Endothelial cell of umbilical vein (primary cell): ENCODE results near the gene MST1. TPM values are rescaled to one million over a fixed set of nuclear protein-coding genes. Genes with fewer than 3 reads are reported as not detected.

Experiments used
- BruUV-seq: library from RNA; stranded (reverse); fragments of 400-500 nt; replicated peaks from 2 replicates; lab custom pipeline; 2021; lab: Mats Ljungman, UMichigan
- CTCF ChIA-PET: fragments of 300-600, 350-600 bp; sonication (Branson Sonifier 250); formaldehyde crosslinking; loops from one replicate; lab custom pipeline; 2021; ENCODE audit warnings: antibody characterized with exemption, inconsistent platforms; lab: Charles Lee
- POLR2A ChIA-PET: fragments of 300-600, 350-600 bp; sonication (Branson Sonifier 250); formaldehyde crosslinking; loops from one replicate; lab custom pipeline; 2021; ENCODE audit warnings: antibody characterized with exemption, inconsistent platforms; lab: Charles Lee
- DNase-seq: peaks from one replicate; pipeline ENCODE4 v3.0.0-alpha.2; 2011; ENCODE audit warnings: low read depth, low spot score
- FAIRE-seq: peaks from 2 replicates; lab custom pipeline; 2011; peaks lifted over from hg19 to GRCh38; lab: Jason Lieb, UNC
- H2AFZ ChIP-seq: 2 replicates; pipeline ENCODE4 v1.6.0; 2012; ENCODE audit warnings: low read depth, low read length, control low read depth, inconsistent platforms
- H3K27ac ChIP-seq: 2 replicates; pipeline ENCODE4 v1.5.1; 2011; ENCODE audit warnings: low read depth, mild to moderate bottlenecking, control low read depth, low read length, moderate library complexity; ENCODE audit not compliant: insufficient read depth
- H3K27me3 ChIP-seq, 2 experiments: 2 replicates each; pipeline versions ENCODE4 v1.6.0 to v1.6.1; 2011; ENCODE audit warnings: low read length in 2 of 2, mixed read lengths in 1 of 2; ENCODE audit not compliant: control insufficient read depth in 2 of 2, insufficient read depth in 2 of 2
- H3K36me3 ChIP-seq, 2 experiments: 2 replicates in 1 of 2; 3 replicates in 1 of 2; pipeline ENCODE4 v1.5.1; 2011; ENCODE audit warnings: low read length in 2 of 2, mild to moderate bottlenecking in 1 of 2, moderate library complexity in 1 of 2; ENCODE audit not compliant: control insufficient read depth in 2 of 2, insufficient read depth in 2 of 2; ENCODE audit errors: extremely low read depth in 1 of 2
- H3K4me1 ChIP-seq: 3 replicates; pipeline ENCODE4 v1.5.1; 2011; ENCODE audit warnings: mild to moderate bottlenecking, low read length; ENCODE audit not compliant: control insufficient read depth, insufficient read depth; ENCODE audit errors: extremely low read depth
- H3K4me2 ChIP-seq: 2 replicates; pipeline ENCODE4 v1.6.1; 2011; ENCODE audit warnings: low read length, control low read depth, mixed read lengths; ENCODE audit not compliant: insufficient read depth
- H3K4me3 ChIP-seq, 3 experiments: fragments of 200-600 bp in 1 of 3; sonication (generic), shearing (Covaris generic) in 1 of 3; replicated peaks in 1 of 3; 2 replicates each; pipeline ENCODE4 v1.5.1; 2011 to 2016; ENCODE audit warnings: control low read depth in 3 of 3, low read length in 3 of 3, mild to moderate bottlenecking in 2 of 3, inconsistent platforms in 1 of 3, low read depth in 1 of 3, moderate library complexity in 1 of 3; ENCODE audit not compliant: insufficient read depth in 1 of 3
- H3K79me2 ChIP-seq: 2 replicates; pipeline ENCODE4 v1.6.0; 2012; ENCODE audit warnings: low read length, inconsistent platforms; ENCODE audit not compliant: control insufficient read depth, insufficient read depth
- H3K9ac ChIP-seq: replicated peaks from 2 replicates; pipeline ENCODE3; 2011; ENCODE audit warnings: low read length, control low read depth; ENCODE audit not compliant: insufficient read depth; ENCODE audit errors: extremely low read depth
- H3K9me1 ChIP-seq: replicated peaks from 3 replicates; pipeline ENCODE4 v1.6.0; 2011; ENCODE audit warnings: mild to moderate bottlenecking, low read length; ENCODE audit not compliant: control insufficient read depth, insufficient read depth; ENCODE audit errors: extremely low read depth
- H3K9me3 ChIP-seq: replicated peaks from 2 replicates; pipeline ENCODE4 v1.5.1; 2012; ENCODE audit warnings: low read length, inconsistent platforms; ENCODE audit not compliant: control insufficient read depth, insufficient read depth
- H4K20me1 ChIP-seq: replicated peaks from 2 replicates; pipeline ENCODE3; 2011; ENCODE audit warnings: mild to moderate bottlenecking, low read length; ENCODE audit not compliant: control insufficient read depth, insufficient read depth; ENCODE audit errors: extremely low read depth
- CTCF ChIP-seq, 2 donors: IDR thresholded peaks; 1 replicate in 1 of 2; 2 replicates in 1 of 2; pipeline ENCODE4 v1.5.1; 2011; ENCODE audit warnings: low read length in 2 of 2, mild to moderate bottlenecking in 2 of 2, moderate library complexity in 2 of 2, control low read depth in 1 of 2, inconsistent platforms in 1 of 2, low read depth in 1 of 2; ENCODE audit not compliant: insufficient read depth in 1 of 2; ENCODE audit errors: extremely low read depth in 1 of 2
- EZH2 ChIP-seq: IDR thresholded peaks from 2 replicates; pipeline ENCODE4 v1.6.1; 2012; ENCODE audit warnings: borderline replicate concordance, low read depth, mild to moderate bottlenecking, moderate library complexity, low read length, inconsistent platforms; ENCODE audit not compliant: severe bottlenecking
- FOS ChIP-seq: IDR thresholded peaks from 2 replicates; pipeline ENCODE4 v1.6.1; 2011; ENCODE audit warnings: mild to moderate bottlenecking, low read length, moderate library complexity, borderline replicate concordance; ENCODE audit not compliant: insufficient read depth
- GATA2 ChIP-seq: IDR thresholded peaks from 2 replicates; pipeline ENCODE4 v1.7.0; 2011; ENCODE audit warnings: low read depth, mild to moderate bottlenecking, moderate library complexity, mixed read lengths, low read length; ENCODE audit not compliant: insufficient read length, insufficient read depth
- JUN ChIP-seq: IDR thresholded peaks from 2 replicates; pipeline ENCODE4 v1.6.1; 2011; ENCODE audit warnings: borderline replicate concordance, low read depth; ENCODE audit not compliant: insufficient read length, insufficient read depth
- MAX ChIP-seq: IDR thresholded peaks from 2 replicates; pipeline ENCODE4 v1.6.1; 2011; ENCODE audit not compliant: insufficient read depth, insufficient read length
- MYC ChIP-seq: IDR thresholded peaks from one replicate; pipeline ENCODE4 v1.6.1; 2011; ENCODE audit warnings: mild to moderate bottlenecking, low read depth, low read length
- POLR2A ChIP-seq: IDR thresholded peaks from 2 replicates; pipeline ENCODE4 v1.6.1; 2012; ENCODE audit warnings: low read depth, mild to moderate bottlenecking, control low read depth, low read length
- POLR2AphosphoS5 ChIP-seq: IDR thresholded peaks from 2 replicates; pipeline ENCODE4 v1.6.1; 2012; ENCODE audit warnings: low read depth, mild to moderate bottlenecking, control low read depth, low read length, moderate library complexity; ENCODE audit not compliant: insufficient read depth
- dilution Hi-C: fragments of 300-500 bp; cut with MboI; formaldehyde crosslinking; loops from one replicate; pipeline ENCODE4 v1.15.0; 2019; ENCODE audit warnings: low sequenced_read_pairs; ENCODE audit not compliant: extremely low pct_ligation_motif_present
- intact Hi-C: fragments of 100-400 bp; cut with micrococcal nuclease; formaldehyde crosslinking; loops from one replicate; pipeline ENCODE4 v1.10.0; 2022
- polyA plus RNA-seq, 4 experiments: library from polyadenylated mRNA; depleted of rRNA in 3 of 4; stranded (reverse) in 3 of 4; unstranded in 1 of 4; fragments of >200 nt; gene quantifications; 2 replicates each; pipeline versions ENCODE4 v1.2.1 to v1.2.3, GENCODE V29; 2011 to 2012; ENCODE audit warnings: missing spikeins in 1 of 4
- total RNA-seq: library from RNA; stranded (reverse); gene quantifications from 2 replicates; pipeline ENCODE4 v1.2.3, GENCODE V29; 2021

MST1 gene
- total and polyA plus RNA-seq, 2 donors (not counting 3 experiments of a cell fraction or from before 2014, with no cell fraction given): 6.1 to 17.5 TPM

DNA sequence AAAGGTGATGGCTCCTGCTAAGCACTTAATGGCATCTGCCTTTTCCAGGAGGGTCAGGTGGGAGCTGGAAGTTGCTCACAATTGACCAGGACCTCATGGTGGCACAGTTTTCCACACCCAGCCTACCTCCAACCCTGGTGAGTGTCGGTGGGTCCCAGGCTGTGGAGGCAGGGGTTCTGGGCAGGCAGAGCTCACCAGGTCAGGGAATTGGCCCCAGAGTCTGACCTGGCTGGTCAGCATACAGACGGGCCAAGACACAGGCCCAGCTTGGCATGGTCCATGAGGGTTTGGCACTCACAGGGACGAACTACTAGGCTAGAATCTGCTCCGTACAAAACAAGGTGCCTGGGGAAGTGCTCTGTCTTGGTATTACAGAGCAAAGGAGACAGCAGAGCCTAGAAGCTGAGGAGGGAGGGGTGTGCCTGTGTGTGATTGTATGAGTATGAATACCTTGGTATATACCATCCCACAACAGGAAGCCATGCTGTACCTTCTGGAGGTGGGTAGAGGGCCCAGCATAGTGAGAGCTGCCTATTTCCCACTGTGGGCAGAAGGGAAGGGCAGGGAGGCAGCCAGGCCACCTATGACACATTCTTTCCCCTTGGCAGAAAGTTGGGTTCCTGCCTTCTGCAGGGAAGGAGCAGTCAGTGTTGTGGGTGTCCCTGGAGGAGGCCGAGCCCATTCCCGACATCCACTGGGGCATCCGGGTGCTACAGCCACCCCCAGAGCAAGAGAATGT, 8.6 kb downstream of the MST1 start:
- FAIRE-seq: no peak
- Histone ChIP-seq H3K4me2 (no peak overlapping the region), H3K36me3 (peaks cover 0 to 13% of the 10 kb centered on the region in 2 experiments), H3K9me1 (no peaks in the 10 kb centered on the region), H3K27me3 (no peaks in the 10 kb centered on the region), H3K27ac (no peak overlapping the region), H3K9me3 (no peaks in the 10 kb centered on the region), H4K20me1 (no peaks in the 10 kb centered on the region), H2AFZ (no peak overlapping the region), H3K9ac (no peak overlapping the region), H3K4me1 (no peaks in the 10 kb centered on the region), H3K4me3 (no peak overlapping the region), H3K79me2 (no peaks in the 10 kb centered on the region)
- dilution Hi-C loops: no loop called here
- CTCF ChIA-PET: interaction anchor here (1.4 to 1.8 kb wide), 2 partner anchors 38 to 141 kb away, joined by 3 to 5 read pairs; partner anchors contain the start of gene AMIGO3
- no peak for TF ChIP-seq FOS
- TF ChIP-seq JUN: no peak
- TF ChIP-seq MYC: no peak
- no peak for TF ChIP-seq CTCF (IDR thresholded peaks at IDR 0.05; ENCODE audit: extremely low read depth in 1 of 2, insufficient read depth in 1 of 2, low read depth in 1 of 2, low read length in 2 of 2)
- no peak for TF ChIP-seq EZH2
- TF ChIP-seq GATA2: no peak
- TF ChIP-seq MAX: no peak
- TF ChIP-seq POLR2A: no peak
- no peak for TF ChIP-seq POLR2AphosphoS5
- no TSS peak for BruUV-seq
- DNase-seq: no peak
- intact Hi-C loops: no loop called here
- POLR2A ChIA-PET: no interaction called here
